Kasumi-1 (cell line): Measurements from ENCODE around the gene HPN.
A peak's percentile ranks its signal among the peaks of the same experiment; 100 is the strongest.
"Not testable (repeated sequence)": the region's sequence is repeated elsewhere in the genome, so short reads cannot be mapped to it uniquely, and the experiment has no call there.

ENCODE experiments used
- DNase-seq, 2 experiments: peaks; one replicate each; lab custom pipeline; 2025; lab: John Stamatoyannopoulos, UW

The HPN gene

DNA sequence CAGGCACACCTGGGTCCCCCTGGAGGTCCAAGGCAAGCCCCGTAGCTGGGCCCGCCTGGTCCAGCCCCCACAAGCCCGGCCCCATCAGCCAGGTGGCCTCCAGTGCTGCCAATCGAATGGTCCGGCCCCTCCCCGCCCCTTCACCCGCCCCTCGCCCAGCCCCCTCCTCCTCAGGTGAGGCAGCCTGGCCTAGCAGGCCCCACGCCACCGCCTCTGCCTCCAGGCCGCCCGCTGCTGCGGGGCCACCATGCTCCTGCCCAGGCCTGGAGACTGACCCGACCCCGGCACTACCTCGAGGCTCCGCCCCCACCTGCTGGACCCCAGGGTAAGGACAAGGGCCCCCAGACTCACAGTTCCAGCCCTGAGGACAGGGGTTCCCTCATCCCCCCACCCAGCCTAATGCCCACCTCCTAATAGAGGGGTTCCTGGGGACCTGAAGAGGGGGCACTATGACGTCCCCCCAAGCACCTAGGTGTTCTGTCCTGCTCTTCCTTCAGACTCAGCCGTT, at the start of gene HPN:
Gene HPN (plus strand): TSS at position 174 of the 508 bp plus-strand sequence. CDS start 786 bp downstream, outside the sequence.
- DNase-seq: no peak

DNA sequence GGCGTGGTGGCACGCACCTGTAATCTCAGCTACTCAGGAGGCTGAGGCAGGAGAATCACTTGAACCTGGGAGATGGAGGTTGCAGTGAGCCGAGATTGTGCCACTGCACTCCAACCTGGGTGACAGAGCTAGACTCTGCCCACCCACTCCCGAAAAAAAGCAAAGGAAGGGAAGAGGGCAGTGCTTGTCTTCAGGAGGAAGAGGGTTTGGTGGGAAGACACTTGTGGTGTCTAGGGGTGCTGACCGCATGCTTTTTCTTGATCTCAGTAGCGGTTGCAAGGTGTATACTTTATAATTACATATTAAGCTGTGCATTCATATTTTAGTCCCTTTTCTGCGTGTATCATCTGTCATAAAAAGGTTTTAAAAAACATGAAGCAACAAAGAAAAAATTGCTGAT, 48.9 kb upstream of the HPN start:
- DNase-seq: not testable (repeated sequence)

DNA sequence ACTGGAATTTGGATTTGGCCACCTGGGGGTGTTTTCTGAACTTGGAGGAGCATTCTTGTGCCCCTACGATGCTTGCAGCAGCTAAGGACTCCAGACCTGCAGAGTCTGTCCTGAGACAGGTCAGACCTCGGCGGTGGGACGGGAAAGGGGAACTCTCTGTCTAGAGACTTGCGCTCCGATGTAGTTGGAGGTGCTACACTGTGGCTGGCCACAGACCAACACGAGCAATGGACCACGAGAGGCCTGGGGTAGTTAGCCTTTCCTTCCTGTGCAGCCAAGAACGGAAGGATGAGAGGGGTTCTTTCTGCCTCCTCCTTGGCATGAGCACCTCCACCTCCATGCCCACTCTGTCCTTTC, 47.3 kb upstream of the HPN start:
- DNase-seq: peak in 1 of 2 experiments; percentile 24

DNA sequence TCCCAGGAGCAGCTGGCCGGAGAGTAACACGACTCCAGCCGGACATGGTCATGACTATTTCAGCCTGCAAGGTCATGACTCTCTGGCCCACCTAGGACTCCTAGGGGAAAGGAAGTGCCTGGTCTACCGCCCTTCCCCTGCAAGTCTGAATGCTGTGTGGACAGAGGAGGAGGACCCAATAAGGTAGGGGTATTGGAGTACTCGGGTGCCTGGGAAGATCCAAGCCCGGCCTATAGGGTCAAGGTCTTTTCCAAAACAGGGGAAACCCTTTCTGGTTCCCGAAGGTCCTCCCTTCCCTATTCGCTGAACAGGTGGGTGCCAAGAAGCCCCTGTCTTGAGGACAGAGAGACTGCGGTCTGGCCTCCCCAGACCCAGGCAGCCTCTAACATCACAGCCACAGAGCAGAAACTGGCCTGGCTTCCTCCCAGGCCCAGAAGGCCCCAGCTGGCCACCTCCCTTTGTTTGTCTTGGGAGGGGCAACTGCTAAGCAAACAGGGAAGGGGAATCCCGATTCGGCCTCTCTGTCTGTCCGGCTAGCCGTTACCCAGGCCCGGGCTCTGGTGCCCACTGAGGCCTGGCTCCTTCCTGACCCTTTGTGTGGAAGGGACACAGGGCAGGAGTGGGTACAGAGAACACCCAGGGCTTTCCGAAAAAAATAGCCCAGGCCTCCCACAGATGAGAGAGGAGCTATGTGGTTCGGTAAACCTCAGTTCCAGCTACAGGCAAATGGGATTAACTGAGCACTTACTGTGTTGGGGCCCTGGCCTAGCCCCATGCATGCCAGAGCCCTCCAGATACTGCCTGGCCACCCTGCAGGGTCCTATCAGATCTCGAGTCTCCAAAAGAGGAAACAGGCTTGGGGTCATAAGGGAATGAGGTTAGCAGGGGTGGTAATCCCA, 46.6 kb upstream of the HPN start:
- DNase-seq: no peak

DNA sequence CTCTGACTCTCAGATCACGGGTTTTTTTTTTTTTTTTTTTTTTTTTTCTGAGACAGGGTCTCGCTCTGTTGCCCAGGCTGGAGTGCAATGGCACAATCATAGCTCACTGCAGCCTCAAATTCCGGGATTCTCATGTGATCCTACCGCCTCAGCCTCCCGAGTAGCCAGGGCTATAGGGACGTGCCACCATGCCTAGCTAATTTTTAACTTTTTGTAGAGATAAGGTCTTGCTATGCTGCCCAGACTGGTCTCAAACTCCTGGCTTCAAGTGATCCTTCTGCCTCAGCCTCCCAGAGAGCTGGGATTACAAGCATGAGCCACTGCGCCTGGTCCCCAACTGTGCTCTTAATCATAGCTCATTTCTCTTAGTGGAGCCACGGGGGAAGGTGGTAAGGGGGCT, 46.0 kb upstream of the HPN start:
- no peak for DNase-seq

DNA sequence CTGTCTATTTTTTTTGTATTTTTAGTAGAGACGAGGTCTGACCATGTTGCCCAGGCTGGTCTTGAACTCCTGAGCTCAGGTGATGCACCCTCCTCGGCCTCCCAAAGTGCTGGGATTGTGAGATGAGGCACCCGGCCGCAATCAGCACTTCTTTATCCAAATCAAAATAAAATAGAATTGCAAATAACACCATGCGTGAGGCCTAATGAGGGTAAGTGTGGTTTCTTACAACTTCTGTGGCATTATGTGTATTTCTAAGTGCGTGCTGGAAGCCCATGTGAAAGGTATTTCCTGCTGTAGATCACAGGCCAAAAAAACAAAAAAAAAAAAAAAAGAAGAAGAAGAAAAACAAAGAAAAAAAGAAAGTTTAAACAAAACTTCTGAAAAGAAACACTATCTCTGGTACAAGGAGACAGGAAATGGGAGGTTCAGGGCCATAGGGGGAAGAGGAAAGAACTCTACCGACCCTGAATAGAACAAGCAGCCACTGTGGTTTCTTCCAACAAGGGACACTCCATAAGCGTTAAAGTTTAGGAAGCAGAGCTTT, 44.4 kb upstream of the HPN start:
- peak; percentile 84 to 86 for DNase-seq

DNA sequence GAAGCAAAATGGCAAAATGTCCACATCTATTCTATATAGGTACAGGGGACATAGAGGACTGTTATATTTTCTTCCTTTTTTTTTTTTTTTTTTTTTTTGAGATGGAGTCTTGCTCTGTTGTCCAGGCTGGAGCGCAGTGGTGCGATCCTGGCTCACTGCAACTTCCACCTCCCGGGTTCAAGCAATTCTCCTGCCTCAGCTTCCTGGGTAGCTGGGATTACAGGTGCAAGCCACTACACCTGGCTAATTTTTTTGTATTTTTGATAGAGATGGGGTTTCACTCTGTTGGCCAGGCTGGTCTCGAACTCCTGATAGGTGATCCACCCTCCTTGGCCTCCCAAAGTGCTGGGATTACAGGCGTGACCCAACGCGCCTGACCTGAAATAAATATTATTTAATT, 43.3 kb upstream of the HPN start:
- DNase-seq: not testable (repeated sequence)

DNA sequence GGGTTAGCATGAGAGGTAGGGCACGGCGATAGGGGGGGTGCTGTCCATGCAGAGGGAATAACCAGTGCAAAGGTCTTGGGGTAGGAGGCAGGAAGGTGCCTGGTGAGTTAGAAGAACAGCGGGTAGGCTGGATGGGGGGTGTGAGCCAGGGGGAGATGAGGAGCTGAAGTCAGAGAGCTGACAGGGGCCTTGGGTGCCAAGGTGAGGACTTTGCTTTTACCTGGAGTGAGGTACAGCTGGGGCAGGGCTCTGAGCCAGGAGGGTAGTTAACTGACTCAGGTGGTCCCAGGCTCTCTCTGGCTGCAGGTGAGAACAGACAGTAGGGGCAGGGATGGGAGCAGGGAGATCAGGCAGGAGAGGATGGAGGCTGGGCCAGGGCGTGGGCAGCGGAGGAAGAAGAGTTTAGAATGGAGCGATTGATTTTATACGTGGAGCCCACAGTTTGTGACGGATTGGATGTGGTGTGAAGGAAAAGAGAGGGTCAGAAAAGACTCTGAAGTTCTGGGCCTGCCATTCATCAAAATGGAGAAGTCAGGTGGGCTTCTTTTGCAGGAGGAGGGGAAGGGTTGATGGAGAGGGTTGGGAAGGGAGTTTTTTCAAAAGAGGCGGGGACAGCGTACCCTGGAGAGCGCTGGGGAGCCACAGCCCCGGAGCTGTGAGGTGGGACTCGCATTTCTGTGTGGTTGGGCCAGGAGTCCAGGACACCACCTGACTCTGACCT, 42.6 kb upstream of the HPN start:
- DNase-seq: peak in 1 of 2 experiments; percentile 45

DNA sequence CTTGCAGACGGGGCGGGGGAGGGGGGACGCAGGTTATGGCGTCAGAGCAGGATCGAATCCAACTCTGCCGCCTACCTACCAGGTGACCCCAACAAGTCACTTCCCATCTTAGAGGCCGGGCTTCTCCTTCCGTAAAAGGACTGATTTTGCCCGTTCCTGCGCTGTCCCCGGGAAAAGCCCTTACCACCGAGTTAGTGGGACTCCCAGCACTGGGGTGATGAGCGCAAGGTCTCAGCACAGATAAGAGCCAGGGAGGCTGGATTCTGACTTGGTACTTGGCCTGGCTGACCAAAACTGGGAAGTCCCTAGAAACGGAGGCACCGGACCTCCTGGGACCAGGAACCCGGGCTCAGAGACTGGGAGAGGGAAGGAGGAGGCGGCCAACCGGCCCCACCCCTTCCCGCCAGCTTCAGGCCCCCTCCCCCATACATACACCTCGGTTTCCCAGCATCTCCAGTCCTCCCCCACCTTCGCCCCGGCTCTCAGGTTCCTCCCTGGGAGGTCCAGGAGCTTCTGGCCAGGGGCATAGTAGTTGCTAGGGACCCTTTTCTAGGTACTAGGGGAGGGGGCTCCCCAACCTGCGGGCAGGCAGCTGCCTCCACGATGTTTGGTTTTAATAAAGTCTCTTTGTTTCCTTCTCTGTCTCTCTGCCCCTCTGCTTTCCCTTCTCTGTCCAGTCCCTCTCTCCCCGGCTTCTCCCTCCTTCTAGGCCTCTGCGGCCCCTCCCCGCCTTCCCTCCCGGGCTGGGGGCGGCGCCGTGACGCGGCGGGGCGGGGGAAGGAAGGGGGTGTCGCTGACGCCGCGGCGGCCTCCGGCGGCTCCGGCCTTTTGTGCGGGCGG, 41.8 kb upstream of the HPN start, which contains the start of gene GRAMD1A:
Gene GRAMD1A (plus strand): TSS at position 826 of the 840 bp plus-strand sequence. CDS start 156 bp downstream, outside the sequence.
- DNase-seq: peak; percentile 81 to 82

DNA sequence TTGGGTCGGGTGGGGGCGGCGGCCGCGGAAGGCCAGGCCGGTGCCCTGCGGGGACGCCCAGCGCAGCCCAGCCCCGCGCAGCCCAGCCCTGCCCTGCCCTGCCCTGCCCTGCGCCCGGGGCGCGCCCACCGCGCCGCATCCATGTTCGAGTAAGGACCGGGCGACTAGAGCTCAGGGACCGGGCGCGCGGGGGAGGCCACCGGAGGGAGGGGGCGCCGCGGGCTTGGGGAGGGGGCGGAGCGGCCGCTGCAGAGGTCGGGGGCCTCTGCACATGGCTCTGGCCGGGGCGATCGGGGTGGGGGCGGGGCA, 41.2 kb upstream of the HPN start:
- DNase-seq: no peak

DNA sequence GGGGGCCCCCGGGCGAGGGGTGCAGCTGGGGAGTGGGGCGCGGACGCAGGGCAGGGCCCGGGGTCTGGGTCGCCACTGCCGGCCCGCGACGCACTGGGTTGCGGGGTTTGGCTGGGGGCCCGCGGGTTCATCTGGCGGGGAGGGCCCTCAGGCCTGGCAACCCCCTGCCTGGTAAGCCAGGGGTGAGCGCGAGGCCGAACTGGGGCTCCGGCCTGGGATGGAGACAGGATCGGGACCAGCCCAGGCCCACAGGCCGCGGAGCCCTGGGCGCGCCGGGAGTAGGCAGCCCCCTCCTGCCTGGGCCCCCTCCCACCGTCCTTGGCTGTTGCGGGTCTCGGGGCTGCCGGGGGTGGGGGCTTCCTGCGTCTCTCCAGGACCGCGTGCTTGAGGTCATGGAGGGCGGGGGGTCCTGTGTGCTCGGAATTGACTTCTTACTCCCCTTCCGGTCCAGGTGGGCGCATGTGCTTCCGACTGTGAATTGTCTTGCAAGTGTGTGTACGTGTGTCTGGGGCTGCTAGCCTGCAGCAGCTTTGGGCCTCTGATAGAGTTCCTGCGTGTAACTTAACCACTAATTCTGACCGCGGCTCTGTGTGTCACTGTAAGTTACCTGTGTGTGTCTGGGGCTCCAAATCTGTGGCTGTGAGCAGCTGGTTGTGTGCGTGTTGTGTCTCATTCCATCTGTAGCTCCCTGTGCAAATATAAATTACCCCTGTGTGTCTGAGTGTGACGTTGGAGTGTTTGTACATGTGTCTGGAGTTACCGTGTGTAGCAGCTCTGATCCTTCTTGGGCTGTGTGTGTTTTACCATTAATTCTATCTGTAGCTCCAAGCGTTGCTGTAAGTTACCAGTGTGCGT, 40.6 kb upstream of the HPN start:
- peak; percentile 36 to 53 for DNase-seq

DNA sequence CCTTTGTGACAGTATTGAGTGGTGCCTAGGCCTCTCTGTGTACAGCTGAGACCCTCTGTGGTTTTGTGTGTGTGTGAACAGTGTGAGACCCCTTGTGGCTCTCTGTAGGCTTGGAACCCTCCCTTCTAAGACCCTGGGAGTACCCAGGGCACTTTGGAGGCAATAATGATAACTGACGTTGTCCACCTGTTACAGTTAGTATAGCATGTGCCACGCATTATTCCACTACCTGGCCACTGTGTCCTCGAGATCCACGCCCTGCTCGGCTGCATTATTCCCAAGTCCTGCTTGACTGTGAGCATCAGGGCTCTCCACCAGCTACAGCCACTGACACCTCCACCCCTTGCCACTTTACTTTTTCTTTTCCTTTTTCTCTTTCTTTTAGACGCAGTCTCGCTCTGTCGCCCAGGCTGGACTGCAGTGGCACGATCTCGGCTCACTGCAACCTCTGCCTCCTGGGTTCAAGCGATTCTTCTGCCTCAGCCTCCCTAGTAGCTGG, 39.4 kb upstream of the HPN start:
- DNase-seq: no peak

DNA sequence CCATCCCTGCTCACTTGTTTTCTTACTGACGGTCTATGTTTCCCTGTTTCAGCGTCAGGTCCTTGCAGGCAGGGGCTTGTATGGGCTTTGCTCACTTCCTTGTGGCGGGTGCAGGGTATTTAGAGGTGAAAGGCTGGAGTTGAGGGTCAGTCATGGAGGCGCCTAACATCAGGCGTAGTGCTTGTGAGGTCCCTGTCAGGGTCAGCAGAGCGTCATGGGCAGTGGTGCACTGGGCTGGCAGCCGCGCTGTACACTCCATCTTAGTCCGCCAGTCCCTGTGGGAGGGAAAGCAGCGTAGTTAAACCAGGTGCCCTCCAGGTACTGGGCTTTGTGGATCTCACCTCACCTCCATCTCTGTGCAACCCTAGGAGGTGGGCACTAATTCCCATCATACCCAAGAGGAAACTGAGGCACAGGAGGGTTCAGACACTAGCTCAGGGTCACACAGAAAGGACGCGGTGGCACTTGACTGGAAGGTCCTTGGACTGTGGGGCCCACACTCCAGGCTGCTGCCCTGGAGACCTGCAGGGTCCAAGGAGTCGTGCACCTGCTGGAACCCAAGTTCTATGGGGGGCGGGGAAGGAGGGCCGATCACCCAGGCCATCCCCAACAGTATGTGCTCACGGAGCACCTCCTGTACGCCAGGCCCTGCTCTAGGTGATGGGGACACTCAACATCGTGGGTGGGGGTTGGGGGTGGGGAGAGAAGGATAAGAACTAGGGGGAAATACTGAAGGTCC, 36.8 kb upstream of the HPN start:
- DNase-seq: no peak

DNA sequence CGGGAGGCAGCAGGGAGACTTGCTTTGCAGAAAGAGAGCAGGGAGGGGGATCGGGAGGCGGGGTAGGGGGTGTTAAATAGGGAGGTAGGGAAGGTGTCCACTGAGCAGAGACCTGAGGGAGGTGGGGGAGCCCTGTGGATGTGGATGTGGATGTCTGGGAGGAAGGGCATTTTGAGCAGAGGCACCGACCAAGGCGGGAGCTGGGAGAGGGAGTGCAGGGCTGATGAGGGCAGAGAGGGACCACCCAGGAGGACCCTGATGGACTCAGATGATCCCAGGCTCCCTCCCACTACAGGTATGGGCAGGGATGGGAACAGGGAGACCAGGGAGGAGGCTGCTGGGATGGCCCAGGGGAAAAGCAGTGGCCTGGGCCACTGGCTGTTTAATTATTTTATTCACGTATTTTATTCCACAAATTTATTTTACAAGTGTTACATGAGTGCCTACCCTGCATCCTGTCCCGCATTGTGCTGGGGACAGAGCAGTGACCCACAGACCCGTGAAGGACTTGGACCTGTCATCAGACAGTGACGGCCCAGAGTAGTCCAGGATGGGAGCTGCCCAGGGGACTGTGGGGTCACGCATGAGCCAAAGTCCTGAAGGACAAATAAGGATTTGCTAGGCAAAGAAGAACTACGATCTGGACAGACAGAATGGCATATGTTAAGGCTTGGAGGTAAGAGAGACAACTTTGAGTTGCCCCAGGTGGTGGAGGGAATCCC, 36.1 kb upstream of the HPN start:
- no peak for DNase-seq

DNA sequence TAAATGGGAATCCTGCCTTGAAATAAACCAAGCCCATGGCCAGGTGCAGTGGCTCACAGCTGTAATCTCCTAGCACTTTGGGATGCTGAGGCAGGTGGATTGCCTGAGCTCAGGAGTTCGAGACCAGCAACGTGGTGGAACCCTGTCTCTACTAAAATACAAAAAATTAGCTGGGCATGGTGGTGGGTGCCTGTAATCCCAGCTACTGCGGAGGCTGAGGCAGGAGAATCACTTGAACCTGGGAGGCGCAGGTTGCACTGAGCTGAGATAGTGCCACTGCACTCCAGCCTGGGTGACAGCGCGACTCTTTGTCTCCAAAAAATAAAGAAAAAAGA, 35.5 kb upstream of the HPN start:
- DNase-seq: not testable (repeated sequence)

DNA sequence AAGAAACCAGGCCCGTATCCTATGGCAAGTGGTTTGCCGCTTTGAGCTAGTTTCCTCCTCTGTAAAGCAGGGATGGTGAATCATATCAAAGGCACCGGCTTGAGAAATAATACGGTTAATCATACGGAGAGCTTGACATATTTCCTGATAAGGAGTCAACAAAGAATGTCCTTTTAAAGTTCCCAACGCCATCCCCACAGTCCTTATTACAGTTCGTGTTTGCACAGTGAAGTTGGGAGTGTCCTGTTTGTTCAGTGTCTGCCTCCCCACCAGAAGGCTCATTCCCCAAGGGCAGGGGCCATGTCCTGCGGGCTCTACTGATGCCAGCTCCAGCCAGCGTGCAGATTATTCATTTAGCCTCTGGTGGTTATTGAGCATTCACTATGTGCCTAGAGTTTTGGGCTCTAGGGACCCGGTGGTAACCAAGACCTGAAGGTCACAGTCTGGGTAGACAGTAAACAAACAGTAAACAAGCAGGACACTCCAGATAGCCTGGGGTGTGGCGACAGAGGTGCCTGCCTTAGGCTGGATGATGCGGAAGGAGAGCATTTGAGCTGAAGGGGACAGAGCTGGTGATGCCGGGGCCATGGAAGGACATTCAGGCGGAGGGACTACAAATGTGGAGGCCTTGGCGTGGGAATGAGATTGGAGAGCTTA, 35.1 kb upstream of the HPN start:
- no peak for DNase-seq

DNA sequence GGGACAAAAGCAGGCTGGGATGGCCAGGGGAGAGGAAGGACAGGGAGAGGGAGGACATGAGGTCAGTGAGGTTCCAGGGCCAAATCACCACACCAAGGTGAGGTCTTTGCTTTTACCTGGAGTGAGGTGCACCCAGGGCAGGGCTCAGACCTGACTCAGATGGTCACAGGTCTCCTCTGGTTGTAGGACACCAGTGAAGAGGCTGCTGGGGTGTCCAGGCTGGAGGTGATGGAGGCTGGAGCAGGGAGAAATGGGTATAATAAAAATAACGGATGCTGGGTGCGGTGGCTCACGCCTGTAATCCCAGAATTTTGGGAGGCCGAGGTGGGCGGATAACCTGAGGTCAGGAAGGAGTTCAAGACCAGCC, 34.5 kb upstream of the HPN start:
- DNase-seq: no peak

DNA sequence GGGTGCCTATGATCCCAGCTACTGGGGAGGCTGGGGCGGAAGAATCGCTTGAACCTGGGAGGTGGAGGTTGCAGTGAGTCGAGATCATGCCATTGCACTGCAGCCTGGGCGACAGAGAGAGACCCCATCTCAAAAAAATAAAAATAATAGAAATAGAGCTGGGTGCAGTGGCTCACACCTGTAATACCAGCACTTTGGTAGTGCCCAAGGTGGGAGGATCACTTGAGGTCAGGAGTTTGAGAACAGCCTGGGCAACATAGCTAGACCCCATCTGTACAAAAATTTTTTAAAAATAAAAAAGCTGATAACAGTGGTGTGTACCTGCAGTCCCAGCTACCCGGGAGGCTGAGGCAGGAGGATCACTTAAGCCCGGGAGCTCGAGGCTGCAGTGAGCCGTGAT, 34.1 kb upstream of the HPN start:
- not testable (repeated sequence) for DNase-seq

DNA sequence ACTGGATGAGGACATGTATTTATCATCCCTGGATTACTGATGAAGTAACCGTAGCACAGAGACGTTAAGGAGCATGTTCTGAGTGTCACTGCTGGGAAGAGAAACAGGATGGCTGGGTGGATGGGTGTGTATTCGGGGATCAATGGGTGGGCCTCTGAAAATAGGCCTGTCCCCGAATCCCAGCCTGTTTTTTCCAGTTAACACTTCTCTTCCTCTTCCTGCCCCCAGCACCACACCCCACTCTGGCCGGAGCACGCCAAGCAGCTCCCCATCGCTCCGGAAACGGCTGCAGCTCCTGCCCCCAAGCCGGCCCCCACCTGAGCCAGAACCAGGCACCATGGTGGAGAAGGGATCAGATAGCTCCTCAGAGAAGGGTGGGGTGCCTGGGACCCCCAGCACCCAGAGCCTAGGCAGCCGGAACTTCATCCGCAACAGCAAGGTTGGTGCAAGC, 32.6 kb upstream of the HPN start:
- DNase-seq: no peak
